ENCODE results near the gene GALNT14. TPM values are rescaled to one million over a fixed set of nuclear protein-coding genes. Genes with fewer than 3 reads are reported as not detected.

Gene GALNT14
- total RNA-seq, 1 experiment from 2014 or later: 1.6 TPM

GRCh38 chr2:30939364-30939763, 198.9 kb downstream of the GALNT14 start:
- Histone ChIP-seq H3K27ac (ENCODE audit: low read length) (no peak overlapping the region), H3K4me3 (ENCODE audit: low read length) (no peak overlapping the region), H3K4me2 (ENCODE audit: low read depth, low read length, poor library complexity, severe bottlenecking) (no peak overlapping the region), H3K9ac (ENCODE audit: low read length) (no peak overlapping the region), H3K4me1 (ENCODE audit: low read length) (peaks cover 3% of the 10 kb centered on the region; the same call in 1 of the 2 replicates), H3K36me3 (ENCODE audit: insufficient read depth, low read length) (no peaks in the 10 kb centered on the region), H3K9me3 (ENCODE audit: low read length) (no peaks in the 10 kb centered on the region), H3K27me3 (ENCODE audit: low read length) (no peaks in the 10 kb centered on the region), H4K20me1 (ENCODE audit: insufficient read depth, low read depth, low read length) (no peaks in the 10 kb centered on the region), H3K79me2 (ENCODE audit: low read length) (no peaks in the 10 kb centered on the region), H2AFZ (ENCODE audit: low read length) (no peak overlapping the region), H3K9me2 (replicated peaks; ENCODE audit: insufficient read depth, low read length) (no peaks in the 10 kb centered on the region)
- no peak for DNase-seq

DNA sequence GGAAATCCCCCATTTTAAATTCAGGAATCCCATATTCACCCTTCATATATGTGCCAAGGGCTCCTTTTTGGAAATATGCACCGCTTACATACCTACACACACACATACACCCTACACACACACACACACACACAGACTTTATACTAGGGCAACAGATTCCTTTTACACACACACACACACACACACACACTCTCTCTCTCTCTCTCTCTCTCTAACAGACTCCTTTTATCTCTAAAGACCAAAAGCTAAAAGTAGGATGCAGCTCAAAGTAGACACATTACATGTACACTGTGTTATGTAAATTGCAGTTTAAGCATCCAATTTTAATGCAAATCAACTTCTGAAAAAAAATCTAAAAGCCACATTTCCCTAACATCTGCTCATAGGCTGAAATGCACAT, 200.0 kb downstream of the GALNT14 start:
- no peak overlapping the region for H3K9ac ChIP-seq (ENCODE audit: low read length)
- peaks cover 3% of the 10 kb centered on the region; the same call in 1 of the 2 replicates for H3K4me1 ChIP-seq (ENCODE audit: low read length)
- no peak overlapping the region for H3K4me3 ChIP-seq (ENCODE audit: low read length)
- no peaks in the 10 kb centered on the region for H3K36me3 ChIP-seq (ENCODE audit: insufficient read depth, low read length)
- no peaks in the 10 kb centered on the region for H4K20me1 ChIP-seq (ENCODE audit: insufficient read depth, low read depth, low read length)
- no peak overlapping the region for H3K27ac ChIP-seq (ENCODE audit: low read length)
- H3K9me3 ChIP-seq (ENCODE audit: low read length): no peaks in the 10 kb centered on the region
- no peak overlapping the region for H2AFZ ChIP-seq (ENCODE audit: low read length)
- H3K79me2 ChIP-seq (ENCODE audit: low read length): no peaks in the 10 kb centered on the region
- no peaks in the 10 kb centered on the region for H3K27me3 ChIP-seq (ENCODE audit: low read length)
- DNase-seq: peak; percentile 44
- H3K9me2 ChIP-seq (replicated peaks; ENCODE audit: insufficient read depth, low read length): no peaks in the 10 kb centered on the region
- H3K4me2 ChIP-seq (ENCODE audit: low read depth, low read length, poor library complexity, severe bottlenecking): no peak overlapping the region

DNA sequence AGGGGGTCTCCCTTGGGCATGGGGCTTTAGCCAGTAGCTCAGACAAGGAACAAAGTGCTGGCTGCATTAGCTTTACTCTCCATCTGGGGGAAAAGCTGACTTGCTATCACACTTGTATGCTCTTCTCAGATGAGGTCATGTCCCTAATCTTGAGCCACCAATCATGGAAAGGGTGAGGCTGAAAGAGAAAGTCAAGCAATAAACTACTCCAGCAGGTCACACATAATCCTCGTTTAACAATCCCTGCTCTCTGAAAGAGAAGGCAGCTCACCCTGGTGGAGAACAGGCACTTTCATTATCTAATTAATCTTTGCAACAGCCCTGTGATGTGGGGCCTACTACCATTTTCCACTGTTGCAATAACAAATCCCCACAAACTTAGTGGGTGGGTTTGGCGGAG, 201.3 kb downstream of the GALNT14 start:
- Histone ChIP-seq H3K79me2 (ENCODE audit: low read length) (no peaks in the 10 kb centered on the region), H3K9ac (ENCODE audit: low read length) (no peak overlapping the region), H4K20me1 (ENCODE audit: insufficient read depth, low read depth, low read length) (no peaks in the 10 kb centered on the region), H3K9me3 (ENCODE audit: low read length) (no peaks in the 10 kb centered on the region), H2AFZ (ENCODE audit: low read length) (no peak overlapping the region), H3K9me2 (replicated peaks; ENCODE audit: insufficient read depth, low read length) (no peaks in the 10 kb centered on the region), H3K4me1 (ENCODE audit: low read length) (peaks cover 3% of the 10 kb centered on the region; the same call in 1 of the 2 replicates), H3K36me3 (ENCODE audit: insufficient read depth, low read length) (no peaks in the 10 kb centered on the region), H3K4me3 (ENCODE audit: low read length) (no peak overlapping the region), H3K27ac (ENCODE audit: low read length) (no peak overlapping the region), H3K27me3 (ENCODE audit: low read length) (no peaks in the 10 kb centered on the region), H3K4me2 (ENCODE audit: low read depth, low read length, poor library complexity, severe bottlenecking) (no peak overlapping the region)
- no peak for DNase-seq

GRCh38 chr2:30935795-30936194, 202.4 kb downstream of the GALNT14 start:
- no peaks in the 10 kb centered on the region for H3K9me3 ChIP-seq (ENCODE audit: low read length)
- DNase-seq: no peak
- H3K4me3 ChIP-seq (ENCODE audit: low read length): no peak overlapping the region
- no peak overlapping the region for H3K9ac ChIP-seq (ENCODE audit: low read length)
- no peaks in the 10 kb centered on the region for H3K79me2 ChIP-seq (ENCODE audit: low read length)
- no peaks in the 10 kb centered on the region for H3K27me3 ChIP-seq (ENCODE audit: low read length)
- H3K4me2 ChIP-seq (ENCODE audit: low read depth, low read length, poor library complexity, severe bottlenecking): no peak overlapping the region
- H3K36me3 ChIP-seq (ENCODE audit: insufficient read depth, low read length): no peaks in the 10 kb centered on the region
- no peak overlapping the region for H2AFZ ChIP-seq (ENCODE audit: low read length)
- H3K27ac ChIP-seq (ENCODE audit: low read length): no peak overlapping the region
- H4K20me1 ChIP-seq (ENCODE audit: insufficient read depth, low read depth, low read length): no peaks in the 10 kb centered on the region
- H3K4me1 ChIP-seq (ENCODE audit: low read length): peaks cover 3% of the 10 kb centered on the region; the same call in 1 of the 2 replicates
- no peaks in the 10 kb centered on the region for H3K9me2 ChIP-seq (replicated peaks; ENCODE audit: insufficient read depth, low read length)

- DNase-seq: no peak
These were observed 204.2 kb downstream of the GALNT14 start for GRCh38 chr2:30934066-30934465.

DNA sequence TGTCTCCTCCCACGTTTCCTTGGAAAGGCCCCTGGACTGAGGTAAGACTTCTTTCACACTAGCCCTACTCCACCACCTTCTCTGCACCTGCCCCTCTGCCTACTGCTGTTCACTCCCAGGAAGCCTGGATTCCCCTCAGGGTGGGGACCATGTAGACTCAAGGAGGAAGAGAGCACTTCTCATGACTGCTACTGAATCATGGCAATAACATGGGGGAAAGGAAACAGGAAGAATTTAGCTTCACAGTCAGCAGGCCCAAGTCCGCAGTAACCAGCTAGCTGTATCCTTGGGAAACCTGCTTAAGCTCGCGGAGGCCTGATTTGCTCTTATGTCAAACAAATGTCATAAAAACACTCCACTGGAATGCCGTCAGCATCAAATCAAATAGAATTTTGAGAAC, 204.7 kb downstream of the GALNT14 start:
- no peak overlapping the region for H3K27ac ChIP-seq (ENCODE audit: low read length)
- no peaks in the 10 kb centered on the region for H3K79me2 ChIP-seq (ENCODE audit: low read length)
- no peak overlapping the region for H3K4me2 ChIP-seq (ENCODE audit: low read depth, low read length, poor library complexity, severe bottlenecking)
- no peaks in the 10 kb centered on the region for H3K36me3 ChIP-seq (ENCODE audit: insufficient read depth, low read length)
- no peaks in the 10 kb centered on the region for H3K9me2 ChIP-seq (replicated peaks; ENCODE audit: insufficient read depth, low read length)
- H3K4me3 ChIP-seq (ENCODE audit: low read length): no peak overlapping the region
- no peak overlapping the region for H2AFZ ChIP-seq (ENCODE audit: low read length)
- peaks cover 3% of the 10 kb centered on the region; the same call in 1 of the 2 replicates for H3K4me1 ChIP-seq (ENCODE audit: low read length)
- H4K20me1 ChIP-seq (ENCODE audit: insufficient read depth, low read depth, low read length): no peaks in the 10 kb centered on the region
- H3K9me3 ChIP-seq (ENCODE audit: low read length): no peaks in the 10 kb centered on the region
- no peak for DNase-seq
- H3K27me3 ChIP-seq (ENCODE audit: low read length): no peaks in the 10 kb centered on the region
- no peak overlapping the region for H3K9ac ChIP-seq (ENCODE audit: low read length)

More at GRCh38 chr2:30934066-30934465, 204.2 kb downstream of the GALNT14 start:
- H3K9me2 ChIP-seq (replicated peaks; ENCODE audit: insufficient read depth, low read length): no peaks in the 10 kb centered on the region
- no peak overlapping the region for H3K27ac ChIP-seq (ENCODE audit: low read length)
- no peaks in the 10 kb centered on the region for H4K20me1 ChIP-seq (ENCODE audit: insufficient read depth, low read depth, low read length)
- no peak overlapping the region for H2AFZ ChIP-seq (ENCODE audit: low read length)
- H3K27me3 ChIP-seq (ENCODE audit: low read length): no peaks in the 10 kb centered on the region
- H3K4me2 ChIP-seq (ENCODE audit: low read depth, low read length, poor library complexity, severe bottlenecking): no peak overlapping the region
- no peak overlapping the region for H3K9ac ChIP-seq (ENCODE audit: low read length)
- no peaks in the 10 kb centered on the region for H3K79me2 ChIP-seq (ENCODE audit: low read length)
- no peak overlapping the region for H3K4me3 ChIP-seq (ENCODE audit: low read length)
- H3K36me3 ChIP-seq (ENCODE audit: insufficient read depth, low read length): no peaks in the 10 kb centered on the region
- no peaks in the 10 kb centered on the region for H3K9me3 ChIP-seq (ENCODE audit: low read length)
- H3K4me1 ChIP-seq (ENCODE audit: low read length): peaks cover 3% of the 10 kb centered on the region; the same call in 1 of the 2 replicates

- no peaks in the 10 kb centered on the region for H3K27me3 ChIP-seq (ENCODE audit: low read length)
- H3K79me2 ChIP-seq (ENCODE audit: low read length): no peaks in the 10 kb centered on the region
- no peaks in the 10 kb centered on the region for H3K9me2 ChIP-seq (replicated peaks; ENCODE audit: insufficient read depth, low read length)
- H2AFZ ChIP-seq (ENCODE audit: low read length): no peak overlapping the region
- H3K4me3 ChIP-seq (ENCODE audit: low read length): no peak overlapping the region
- no peak overlapping the region for H3K4me2 ChIP-seq (ENCODE audit: low read depth, low read length, poor library complexity, severe bottlenecking)
- H4K20me1 ChIP-seq (ENCODE audit: insufficient read depth, low read depth, low read length): no peaks in the 10 kb centered on the region
- DNase-seq: no peak
- H3K4me1 ChIP-seq (ENCODE audit: low read length): no peaks in the 10 kb centered on the region
- no peaks in the 10 kb centered on the region for H3K36me3 ChIP-seq (ENCODE audit: insufficient read depth, low read length)
- H3K27ac ChIP-seq (ENCODE audit: low read length): no peak overlapping the region
- no peaks in the 10 kb centered on the region for H3K9me3 ChIP-seq (ENCODE audit: low read length)
- no peak overlapping the region for H3K9ac ChIP-seq (ENCODE audit: low read length)
These were observed 205.4 kb downstream of the GALNT14 start for GRCh38 chr2:30932870-30933269.

- Histone ChIP-seq H3K27me3 (ENCODE audit: low read length) (no peaks in the 10 kb centered on the region), H3K4me2 (ENCODE audit: low read depth, low read length, poor library complexity, severe bottlenecking) (no peak overlapping the region), H3K79me2 (ENCODE audit: low read length) (no peaks in the 10 kb centered on the region), H3K27ac (ENCODE audit: low read length) (no peak overlapping the region), H3K4me3 (ENCODE audit: low read length) (no peak overlapping the region), H3K9ac (ENCODE audit: low read length) (no peak overlapping the region), H3K9me2 (replicated peaks; ENCODE audit: insufficient read depth, low read length) (no peaks in the 10 kb centered on the region), H3K36me3 (ENCODE audit: insufficient read depth, low read length) (no peaks in the 10 kb centered on the region), H4K20me1 (ENCODE audit: insufficient read depth, low read depth, low read length) (no peaks in the 10 kb centered on the region), H3K9me3 (ENCODE audit: low read length) (no peaks in the 10 kb centered on the region), H3K4me1 (ENCODE audit: low read length) (no peaks in the 10 kb centered on the region), H2AFZ (ENCODE audit: low read length) (no peak overlapping the region)
- DNase-seq: no peak
These were observed 206.3 kb downstream of the GALNT14 start for GRCh38 chr2:30931841-30932407.
